ENCODE data around the gene NEK8. TPM values are rescaled to one million over a fixed set of nuclear protein-coding genes. Genes with fewer than 3 reads are reported as not detected.

The NEK8 gene
- total and polyA plus RNA-seq, 2 of the 8 experiments (the other 6 are each of a cell fraction or from before 2014, with no cell fraction given) = 14.9 to 23.3 TPM

GRCh38 chr17:28726627-28727491 is 1.7 kb upstream of the NEK8 start:
- Histone ChIP-seq H3K23me2 (ENCODE audit: low read depth, low read length) (peaks cover 13% of the 10 kb centered on the region; the same call in 1 of the 2 replicates), H3K9ac (replicated peaks in 1 of 4; ENCODE audit: extremely low read depth in 1 of 4, low read depth in 3 of 4, low read length in 3 of 4) (peak overlapping the region; percentile 82 to 89 (median 85)), H3K4me2 (ENCODE audit: insufficient read depth in 1 of 2, low read depth in 2 of 2, low read length in 2 of 2) (peak overlapping the region; percentile 95 to 99), H3K27me3 (replicated peaks in 1 of 4; ENCODE audit: control insufficient read depth in 3 of 4, extremely low read depth in 1 of 4, insufficient read depth in 3 of 4, low read length in 3 of 4) (no peaks in the 10 kb centered on the region), H3K9me3 (ENCODE audit: insufficient read depth in 2 of 2, low read depth in 1 of 2, low read length in 1 of 2) (no peaks in the 10 kb centered on the region), H3K18ac (ENCODE audit: extremely low read depth, low read length) (peak overlapping the region; percentile 98), H2BK15ac (ENCODE audit: low read length) (peak overlapping the region; percentile 95), H3K36me3 (ENCODE audit: control insufficient read depth in 2 of 4, insufficient read depth in 4 of 4, low read length in 3 of 4) (peaks cover 16 to 33% (median 28%) of the 10 kb centered on the region in 4 experiments), H3K4me3 (ENCODE audit: extremely low read depth in 1 of 4, insufficient read depth in 2 of 4, low read depth in 3 of 4, low read length in 4 of 4) (peak overlapping the region; percentile 81 to 97 (median 89)), H2AK5ac (ENCODE audit: low read depth, low read length) (peak overlapping the region; percentile 77; the same call in 1 of the 2 replicates), H3K79me1 (ENCODE audit: low read depth, low read length) (no peaks in the 10 kb centered on the region), H2AFZ (ENCODE audit: low read length) (no peak overlapping the region), H3K56ac (replicated peaks; ENCODE audit: insufficient read length, low read depth, low read length) (peak overlapping the region; percentile 86), H3K4me1 (replicated peaks in 1 of 4; ENCODE audit: control insufficient read depth in 3 of 4, insufficient read depth in 4 of 4, low read length in 3 of 4) (peaks cover 0 to 9% (median 3%) of the 10 kb centered on the region in 4 experiments; a peak in 5 of 7 replicates), H2BK20ac (ENCODE audit: low read length) (0 out of 2 replicates have a peak overlapping the region, but pooled peaks have one; percentile 72), H3K79me2 (ENCODE audit: control insufficient read depth in 1 of 2, insufficient read depth in 2 of 2, low read length in 2 of 2) (peaks cover 0 to 20% of the 10 kb centered on the region in 2 experiments; a peak in 2 of 4 replicates), H3K14ac (ENCODE audit: insufficient read length) (no peak overlapping the region), H3K27ac (ENCODE audit: low read depth, low read length) (peak overlapping the region; percentile 88), H3K23ac (ENCODE audit: insufficient read length) (no peak overlapping the region), H4K91ac (replicated peaks; ENCODE audit: insufficient read length, low read length) (peak overlapping the region; percentile 97), H4K8ac (ENCODE audit: extremely low read depth, insufficient read depth, low read length) (peak overlapping the region; percentile 97), H4K5ac (ENCODE audit: insufficient read length, low read depth, low read length) (peak overlapping the region; percentile 87), H3K4ac (replicated peaks; ENCODE audit: insufficient read length, low read depth, low read length) (peak overlapping the region; percentile 99), H4K20me1 (replicated peaks in 1 of 2; ENCODE audit: control insufficient read depth in 1 of 2, insufficient read depth in 2 of 2, low read length in 2 of 2) (peaks cover 6 to 11% of the 10 kb centered on the region in 2 experiments), H2BK5ac (ENCODE audit: low read depth, low read length) (peak overlapping the region; percentile 96), H2BK120ac (replicated peaks; ENCODE audit: low read depth, low read length) (peak overlapping the region; percentile 99), H2BK12ac (ENCODE audit: low read depth, low read length) (peak overlapping the region; percentile 96)
- ChIA-PET CTCF (ENCODE audit: partially characterized antibody) (interaction anchor here (0.5 to 16.9 kb wide), 47 partner anchors 7 to 227 kb away, joined by 3 to 316 read pairs (median 4); partner anchors contain the start of genes DHRS13, FAM222B, FLOT2 and PROCA1), POLR2A (ENCODE audit: partially characterized antibody) (interaction anchor here (0.6 to 17.6 kb wide), 35 partner anchors 7 to 241 kb away, joined by 3 to 813 read pairs (median 4); partner anchors contain the start of genes DHRS13, FAM222B, FLOT2 and PHF12)
- 1% methylated on average over 45 of the region's 57 CpGs; no CpG with 5 or more reads in 1 of the 2 experiments for WGBS, 2 experiments (ENCODE audit: extremely low coverage in 1 of 2, insufficient coverage in 1 of 2, insufficient read length in 1 of 2, insufficient replicate concordance in 2 of 2, low coverage in 1 of 2, low lambda C conversion rate in 2 of 2, missing lambda C conversion rate in 1 of 2)
- DNase-seq (ENCODE audit: low read depth in 1 of 2, low spot score in 2 of 2) = peak; percentile 93 to 98
- no peak for FAIRE-seq
- TF ChIP-seq RNF2 (IDR thresholded peaks at IDR 0.05; ENCODE audit: borderline replicate concordance, low read depth, low read length, missing control alignments, poor library complexity, severe bottlenecking) (no peak), SP4 (IDR thresholded peaks at IDR 0.05; ENCODE audit: low read length) (no peak), EP300 (IDR thresholded peaks at IDR 0.05; ENCODE audit: borderline replicate concordance in 1 of 2, low read depth in 2 of 2, low read length in 2 of 2) (peak in 1 of 2 experiments; percentile 70; a peak in 1 of 3 replicates), POU5F1 (IDR thresholded peaks at IDR 0.05; ENCODE audit: low read depth, low read length) (no peak), ATF2 (IDR thresholded peaks at IDR 0.05; ENCODE audit: low read length) (no peak), USF2 (IDR thresholded peaks at IDR 0.05; ENCODE audit: low read length) (0 out of 2 replicates have a peak, but pooled peaks have one; percentile 16)
